ENCODE data around the gene MYL7. TPM values are rescaled to one million over a fixed set of nuclear protein-coding genes. Genes with fewer than 3 reads are reported as not detected.

MYL7 gene
- total RNA-seq, 1 experiment from 2014 or later = 5.7 TPM

DNA sequence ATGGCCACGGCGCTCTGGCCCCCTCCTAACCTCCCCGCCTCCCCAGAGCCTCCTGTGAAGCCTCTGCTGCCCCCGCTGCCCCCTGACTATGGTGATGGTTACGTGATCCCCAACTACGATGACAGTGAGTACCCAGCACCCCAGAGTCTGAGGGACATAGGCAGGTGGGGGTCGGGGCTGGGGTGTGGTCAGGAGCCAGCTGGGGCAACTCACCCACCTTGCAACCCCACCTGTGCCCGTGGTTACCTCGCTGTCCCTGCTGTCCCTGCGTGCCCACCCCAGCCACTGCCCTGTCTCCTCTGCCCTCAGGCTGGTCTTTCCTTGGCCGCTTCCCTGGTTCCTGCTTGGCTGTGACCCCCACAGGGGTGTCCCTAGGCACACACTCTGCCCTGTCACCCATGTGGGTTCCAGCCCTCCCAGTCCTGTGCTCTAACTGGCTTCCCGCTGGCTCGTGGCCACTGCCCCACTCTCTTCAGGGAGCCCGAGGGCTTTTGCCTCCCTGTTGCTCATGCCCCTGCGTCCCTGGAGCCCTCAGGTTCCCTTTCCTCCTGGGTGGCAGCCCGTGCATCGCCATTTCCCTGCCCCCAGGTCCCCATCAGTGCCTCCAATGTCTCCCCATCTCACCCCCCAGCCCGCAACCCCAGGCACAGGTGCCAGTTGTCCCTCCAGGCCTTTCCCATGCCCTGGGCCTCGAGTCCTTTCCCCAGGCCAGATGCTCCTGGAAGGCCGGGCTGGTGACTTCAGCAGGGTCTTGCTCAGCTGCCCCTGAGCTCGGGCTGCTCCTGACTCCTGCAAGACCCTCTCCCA is 33.0 kb downstream of the MYL7 start:
- H3K27ac Mint-ChIP-seq = no peak overlapping the region
- H2BK20ac ChIP-seq (ENCODE audit: low read depth, low read length, poor library complexity, severe bottlenecking) = no peak overlapping the region
- H3K9ac ChIP-seq (ENCODE audit: extremely low read depth, insufficient read length, low read length) = no peak overlapping the region
- no peak overlapping the region for H3T11ph ChIP-seq (ENCODE audit: low read length)
- H2BK12ac ChIP-seq (ENCODE audit: insufficient read length, low read depth, low read length) = no peak overlapping the region
- H2BK15ac ChIP-seq (ENCODE audit: low read depth, low read length) = no peak overlapping the region
- no peaks in the 10 kb centered on the region; the same call in 1 of the 2 replicates for H3K27me3 ChIP-seq (ENCODE audit: insufficient read depth, low read length)
- H3K4me2 ChIP-seq (ENCODE audit: insufficient read depth, insufficient read length, low read length) = no peak overlapping the region
- H3K23ac ChIP-seq (ENCODE audit: insufficient read length, low read depth, low read length) = no peak overlapping the region
- no peaks in the 10 kb centered on the region for H3K9me3 Mint-ChIP-seq
- H3K27ac ChIP-seq (ENCODE audit: insufficient read length, low read depth, low read length) = no peak overlapping the region
- no peaks in the 10 kb centered on the region for H3K9me3 ChIP-seq (ENCODE audit: control insufficient read depth, low read depth, low read length)
- TF ChIP-seq, protein P1, sequence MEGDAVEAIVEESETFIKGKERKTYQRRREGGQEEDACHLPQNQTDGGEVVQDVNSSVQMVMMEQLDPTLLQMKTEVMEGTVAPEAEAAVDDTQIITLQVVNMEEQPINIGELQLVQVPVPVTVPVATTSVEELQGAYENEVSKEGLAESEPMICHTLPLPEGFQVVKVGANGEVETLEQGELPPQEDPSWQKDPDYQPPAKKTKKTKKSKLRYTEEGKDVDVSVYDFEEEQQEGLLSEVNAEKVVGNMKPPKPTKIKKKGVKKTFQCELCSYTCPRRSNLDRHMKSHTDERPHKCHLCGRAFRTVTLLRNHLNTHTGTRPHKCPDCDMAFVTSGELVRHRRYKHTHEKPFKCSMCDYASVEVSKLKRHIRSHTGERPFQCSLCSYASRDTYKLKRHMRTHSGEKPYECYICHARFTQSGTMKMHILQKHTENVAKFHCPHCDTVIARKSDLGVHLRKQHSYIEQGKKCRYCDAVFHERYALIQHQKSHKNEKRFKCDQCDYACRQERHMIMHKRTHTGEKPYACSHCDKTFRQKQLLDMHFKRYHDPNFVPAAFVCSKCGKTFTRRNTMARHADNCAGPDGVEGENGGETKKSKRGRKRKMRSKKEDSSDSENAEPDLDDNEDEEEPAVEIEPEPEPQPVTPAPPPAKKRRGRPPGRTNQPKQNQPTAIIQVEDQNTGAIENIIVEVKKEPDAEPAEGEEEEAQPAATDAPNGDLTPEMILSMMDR (conservative IDR thresholded peaks at IDR 0.05) = no peak
- no peak overlapping the region for H3K14ac ChIP-seq (ENCODE audit: insufficient read depth, low read length)
- H2AFZ ChIP-seq (ENCODE audit: low read length) = no peak overlapping the region
- H2AK5ac ChIP-seq (ENCODE audit: insufficient read length, low read length) = no peak overlapping the region
- H3K23me2 ChIP-seq (ENCODE audit: insufficient read length, low read depth, low read length, poor library complexity, severe bottlenecking) = peaks cover 10% of the 10 kb centered on the region
- no CpG with 5 or more reads among the region's 21 CpGs for WGBS (ENCODE audit: extremely low coverage, insufficient read length, low lambda C conversion rate)
- no peak overlapping the region for H4K8ac ChIP-seq (replicated peaks; ENCODE audit: insufficient read length, low read depth, low read length)
- H3K4me1 Mint-ChIP-seq = peaks cover 11 to 18% of the 10 kb centered on the region in 2 experiments
- H3K56ac ChIP-seq (ENCODE audit: insufficient read length, low read depth, low read length) = no peak overlapping the region
- H4K91ac ChIP-seq (ENCODE audit: insufficient read length, low read depth, low read length) = no peak overlapping the region
- H2BK5ac ChIP-seq (ENCODE audit: insufficient read length, low read length) = no peak overlapping the region
- no peak overlapping the region for H3K4ac ChIP-seq (ENCODE audit: low read depth, low read length)
- H3K27me3 Mint-ChIP-seq (ENCODE audit: low read depth) = peaks cover 16% of the 10 kb centered on the region
- no peak overlapping the region for H3K4me3 Mint-ChIP-seq
- H3K4me1 ChIP-seq (ENCODE audit: insufficient read depth, low read length) = no peaks in the 10 kb centered on the region; the same call in 1 of the 2 replicates
- H3K36me3 Mint-ChIP-seq (ENCODE audit: insufficient read depth in 1 of 3, low read depth in 3 of 3) = peaks cover 2 to 20% (median 18%) of the 10 kb centered on the region in 3 experiments
- no peak overlapping the region for H2BK120ac ChIP-seq (ENCODE audit: low read depth, low read length, poor library complexity, severe bottlenecking)
- H3K79me2 ChIP-seq (ENCODE audit: insufficient read depth, low read length) = no peaks in the 10 kb centered on the region
- H4K5ac ChIP-seq (ENCODE audit: insufficient read length, low read depth, low read length) = no peak overlapping the region
- H3K18ac ChIP-seq (ENCODE audit: insufficient read length, low read depth, low read length) = no peak overlapping the region
- H3K79me1 ChIP-seq (ENCODE audit: insufficient read depth, low read depth, low read length, poor library complexity, severe bottlenecking) = no peaks in the 10 kb centered on the region
- H4K20me1 ChIP-seq (ENCODE audit: control insufficient read depth, insufficient read depth, insufficient read length) = no peaks in the 10 kb centered on the region
- no peak for DNase-seq

Data from H9 (cell line).